Measurements from ENCODE around the gene RNF151.

- TF ChIP-seq CTCF (IDR thresholded peaks at IDR 0.05): no peak
- no peak for TF ChIP-seq EP300 (IDR thresholded peaks at IDR 0.05)
- TF ChIP-seq POLR2A (IDR thresholded peaks at IDR 0.05; ENCODE audit: low read depth): no peak
Observed at GRCh38 chr16:1966460-1966859, at the start of gene RNF151.
